Left renal cortex interstitium (tissue), 4 donors: ENCODE measurements around the gene IFNGR2. TPM values are rescaled to one million over a fixed set of nuclear protein-coding genes. Genes with fewer than 3 reads are reported as not detected.
"Not testable (repeated sequence)": the region's sequence is repeated elsewhere in the genome, so short reads cannot be mapped to it uniquely, and the experiment has no call there.

Experiments used
- DNase-seq, 4 donors: peaks; one replicate each; pipeline ENCODE4 v3.0.0-alpha.2; 2013; ENCODE audit warnings: low read depth in 4 of 4, low spot score in 2 of 4, missing footprints in 1 of 4
- polyA plus RNA-seq, 4 donors: library from polyadenylated mRNA; unstranded; fragments of 120-200 nt; gene quantifications; one replicate each; pipeline ENCODE4 v1.2.1, GENCODE V29; 2013; ENCODE audit not compliant: insufficient read length in 4 of 4

The IFNGR2 gene
- polyA plus RNA-seq, 4 donors = 70.1 to 88.0 (median 80.2) TPM

DNA sequence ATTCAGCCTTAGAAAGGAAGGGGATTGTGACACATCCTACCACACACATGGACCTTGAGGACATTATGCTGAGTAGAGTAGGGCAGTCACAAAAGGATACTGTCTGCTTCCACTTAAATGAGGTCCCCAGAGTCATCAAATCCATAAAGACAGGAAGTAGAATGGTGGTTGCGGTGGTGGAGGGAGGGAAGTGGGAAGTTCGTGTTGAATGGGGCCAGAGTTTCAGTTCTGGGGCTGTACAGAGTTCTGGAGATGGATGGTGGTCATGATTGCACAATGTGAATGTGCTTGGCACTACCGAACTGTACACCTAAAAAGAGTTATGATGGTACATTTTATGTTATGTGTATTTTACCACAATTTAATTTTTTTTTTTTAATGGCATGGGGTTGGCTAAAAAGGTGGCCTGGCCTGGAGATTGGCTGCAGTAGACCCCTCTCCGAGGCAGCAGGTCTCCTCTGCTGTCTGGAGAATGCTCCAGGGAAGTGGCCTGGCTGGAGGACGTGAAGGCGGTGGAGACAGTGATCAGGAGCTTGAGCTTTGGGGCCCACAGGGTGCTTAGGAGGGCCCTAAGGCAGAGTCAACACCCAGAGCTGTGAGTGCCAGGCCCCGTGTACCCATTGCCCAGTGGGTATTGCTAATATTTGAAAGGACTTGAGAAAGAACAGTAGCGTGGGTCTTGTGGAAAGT is 30.4 kb downstream of the IFNGR2 start:
- no peak for DNase-seq

DNA sequence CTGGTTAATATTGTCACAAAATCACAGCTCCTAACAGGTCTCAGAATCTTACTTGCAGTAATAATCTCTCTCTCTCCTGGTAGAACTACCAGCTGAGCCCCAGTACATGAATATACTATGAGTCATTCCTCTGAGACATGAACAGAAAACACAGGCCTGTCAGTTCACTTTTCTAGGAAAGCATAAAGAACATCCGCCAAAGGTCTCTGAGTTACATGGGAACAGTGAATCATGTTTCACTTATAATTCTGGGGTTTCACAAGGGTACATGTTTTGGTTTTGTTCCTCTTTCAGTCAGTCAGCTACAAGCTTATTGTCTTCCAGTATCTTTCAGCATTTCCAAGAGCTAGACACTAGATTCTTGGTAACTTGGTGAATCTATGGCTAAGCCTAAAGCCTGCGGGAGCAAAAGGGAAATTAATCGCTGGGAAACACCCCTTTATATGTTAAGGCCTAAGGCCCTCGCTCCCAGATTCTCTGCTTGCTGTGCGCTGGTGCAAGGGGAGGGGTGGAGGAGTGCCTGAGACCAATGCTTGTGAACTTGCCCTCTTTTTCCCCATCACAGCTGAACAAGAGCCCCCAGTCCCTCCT is 31.7 kb downstream of the IFNGR2 start:
- DNase-seq = no peak

DNA sequence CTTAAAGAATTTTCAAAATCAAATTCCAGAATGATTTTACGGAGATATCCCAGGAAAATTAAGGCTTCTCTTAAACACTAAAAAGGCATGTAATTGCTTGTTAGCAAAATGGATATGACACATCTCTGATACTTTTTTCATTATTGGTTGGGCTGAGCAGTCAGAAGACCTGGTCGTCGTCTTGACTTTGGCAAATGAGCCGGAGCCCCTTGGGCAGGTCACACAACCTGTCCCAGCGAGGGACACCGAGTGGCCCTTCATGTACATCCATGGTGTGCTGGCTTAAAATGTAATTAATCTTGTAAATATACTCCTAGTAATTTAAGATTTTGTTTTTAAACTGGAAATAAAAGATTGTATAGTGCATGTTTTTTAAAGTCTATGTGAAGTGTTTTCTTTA is 33.9 kb downstream of the IFNGR2 start:
- DNase-seq = no peak

DNA sequence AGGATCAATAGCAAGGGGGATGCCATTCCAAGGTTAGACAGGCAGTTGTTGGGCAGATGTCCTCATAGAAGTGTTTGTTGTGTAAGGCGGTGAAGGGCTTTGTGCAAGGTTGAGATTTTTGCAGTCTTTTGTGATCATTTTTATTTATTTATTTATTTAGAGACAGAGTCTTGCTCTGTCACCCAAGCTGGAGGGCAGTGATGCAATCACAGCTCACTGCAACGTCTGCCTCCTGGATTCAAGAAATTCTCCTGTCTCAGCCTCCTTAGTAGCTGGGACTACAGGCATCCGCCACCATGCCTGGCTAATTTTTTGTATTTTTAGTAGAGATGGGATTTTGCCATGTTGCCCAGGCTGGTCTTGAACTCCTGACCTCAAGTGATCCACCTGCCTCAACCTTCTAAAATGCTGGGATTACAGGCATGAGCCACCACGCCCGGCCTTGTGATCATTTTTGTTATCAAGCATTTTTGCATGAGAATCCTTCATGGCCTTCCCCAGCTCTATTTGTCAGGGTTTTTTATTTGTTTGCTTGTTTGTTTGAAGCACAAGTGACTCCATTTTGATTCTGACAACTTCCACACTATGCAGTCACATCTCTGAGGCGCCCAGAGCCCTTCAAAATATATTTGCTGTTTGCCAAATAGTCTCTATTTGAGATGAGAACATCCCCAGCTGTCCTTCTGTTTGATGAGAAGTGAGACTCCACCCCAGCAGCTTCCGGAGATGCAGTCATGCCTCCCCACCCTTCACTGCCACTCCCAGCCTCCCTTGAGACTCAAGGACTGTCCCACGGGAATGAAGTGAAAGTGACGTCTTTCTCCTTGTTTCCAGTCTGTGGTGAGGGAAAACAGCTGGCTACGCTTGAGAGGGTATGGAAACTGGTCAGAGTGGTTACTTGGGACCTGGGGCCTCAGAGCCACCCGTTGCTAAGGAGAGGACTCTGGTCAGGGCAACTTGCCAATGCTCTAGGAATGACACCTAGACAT is 38.6 kb downstream of the IFNGR2 start:
- DNase-seq = no peak

DNA sequence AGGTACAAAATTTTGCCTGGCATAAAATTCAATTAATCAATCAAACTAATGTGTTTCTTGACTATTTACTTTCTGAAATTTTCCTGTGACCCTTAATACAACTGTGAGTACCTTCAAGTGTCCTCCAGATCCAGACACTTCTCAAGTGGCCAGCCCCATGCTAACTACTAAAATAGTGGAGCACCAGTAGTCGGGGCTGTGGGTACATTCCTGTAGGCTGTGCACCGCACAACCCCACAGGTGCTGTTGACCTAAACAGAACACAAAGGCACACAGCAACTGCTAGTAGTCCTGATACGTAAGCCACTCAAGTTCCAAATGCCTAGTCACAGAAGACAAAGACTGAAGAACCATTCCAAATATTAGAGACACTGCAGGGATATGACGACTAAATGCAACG is 40.0 kb downstream of the IFNGR2 start:
- DNase-seq = no peak

DNA sequence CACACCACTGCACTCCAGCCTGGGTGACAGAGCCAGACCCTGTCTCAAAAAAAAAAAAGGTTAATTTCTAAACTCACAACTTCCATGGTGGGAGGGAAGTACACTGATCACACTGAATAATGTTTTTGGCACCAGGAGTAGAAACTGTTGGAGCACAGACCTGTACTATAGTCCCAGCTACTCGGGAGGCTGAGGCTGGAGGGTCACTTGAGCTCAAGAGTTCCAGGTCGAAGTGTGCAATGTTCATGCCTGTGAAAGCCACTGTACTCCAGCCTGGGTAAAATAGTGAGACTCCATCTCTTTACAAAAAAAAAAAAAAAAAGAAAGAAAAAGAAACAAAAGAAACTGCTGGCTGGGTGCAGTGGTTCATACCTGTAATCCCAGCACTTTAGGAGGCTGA is 41.3 kb downstream of the IFNGR2 start:
- DNase-seq = no peak

DNA sequence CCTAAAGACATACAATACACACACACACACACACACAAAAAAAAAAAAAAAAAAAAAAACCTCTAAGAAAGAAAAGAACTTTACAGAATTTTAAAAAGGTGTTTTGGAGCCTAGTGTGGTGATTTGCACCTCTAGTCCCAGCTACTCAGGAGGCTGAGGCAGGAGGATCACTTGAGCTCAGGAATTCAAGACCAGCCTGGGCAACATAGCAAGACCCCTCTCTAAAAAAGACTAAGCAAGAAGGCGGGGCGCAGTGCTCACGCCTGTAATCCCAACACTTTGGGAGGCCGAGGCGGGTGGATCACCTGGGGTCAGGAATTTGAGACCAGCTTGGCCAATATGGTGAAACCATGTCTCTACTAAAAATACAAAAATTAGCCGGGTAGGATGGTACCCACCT is 43.4 kb downstream of the IFNGR2 start:
- not testable (repeated sequence) for DNase-seq

DNA sequence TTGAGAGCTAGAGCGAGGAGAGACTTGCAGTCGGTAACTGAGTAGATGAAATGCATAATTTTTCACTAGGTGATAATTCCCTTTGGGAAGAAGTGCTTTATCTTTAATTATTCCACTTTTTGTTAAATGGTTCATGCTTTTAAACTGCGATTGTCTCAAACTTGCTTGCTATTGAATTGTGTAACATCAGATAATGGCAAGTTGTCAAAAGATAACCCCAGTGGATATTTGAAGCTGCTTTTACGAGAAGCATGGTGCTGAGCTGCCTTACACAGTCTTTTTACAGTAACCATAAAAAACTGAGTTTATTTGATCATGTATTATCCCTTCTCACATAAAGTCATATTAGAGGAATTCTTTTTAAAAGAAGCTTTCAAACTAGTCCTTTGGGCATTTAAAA is 46.4 kb downstream of the IFNGR2 start:
- no peak for DNase-seq

DNA sequence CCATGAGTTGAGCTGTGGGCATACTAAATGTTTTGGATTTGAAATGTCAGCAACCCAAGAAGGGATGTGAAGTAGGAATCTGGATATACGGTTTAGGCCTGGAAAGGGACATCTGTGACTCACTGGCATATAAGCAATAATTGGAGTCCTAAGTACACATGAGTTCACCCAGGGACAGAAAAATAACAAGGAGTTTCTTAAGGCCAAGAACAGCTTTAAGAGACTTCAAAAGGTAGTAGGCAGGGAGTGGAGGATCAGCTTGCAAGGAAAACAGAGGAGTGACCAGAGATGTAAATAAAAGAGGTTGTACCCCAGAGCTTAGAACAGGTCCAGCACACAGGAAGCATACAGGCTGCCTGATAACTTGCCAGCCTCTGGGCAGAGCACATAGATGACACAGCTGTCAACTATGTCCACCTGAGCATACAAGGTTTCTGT is 48.4 kb downstream of the IFNGR2 start:
- DNase-seq = peak in 1 of 4 donors; percentile 21

DNA sequence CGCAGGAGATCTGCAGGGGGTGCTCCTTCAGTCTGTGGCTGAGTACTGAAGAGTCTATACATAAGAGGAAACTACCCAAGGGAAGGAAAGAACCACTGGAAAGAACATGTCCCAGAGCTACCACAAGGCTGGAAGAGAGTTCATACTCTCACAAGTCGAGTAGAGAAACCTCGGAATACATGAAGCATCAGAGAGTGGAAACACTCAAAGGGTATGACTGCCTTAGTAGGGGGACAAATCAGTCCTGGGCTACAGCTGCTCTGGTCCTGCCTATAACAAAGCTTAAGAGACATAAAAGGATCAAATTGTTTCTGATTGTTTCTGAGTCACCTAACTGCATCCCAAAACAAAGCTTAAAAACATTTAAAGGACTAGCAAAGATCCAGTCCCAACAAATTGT is 49.1 kb downstream of the IFNGR2 start:
- no peak for DNase-seq

DNA sequence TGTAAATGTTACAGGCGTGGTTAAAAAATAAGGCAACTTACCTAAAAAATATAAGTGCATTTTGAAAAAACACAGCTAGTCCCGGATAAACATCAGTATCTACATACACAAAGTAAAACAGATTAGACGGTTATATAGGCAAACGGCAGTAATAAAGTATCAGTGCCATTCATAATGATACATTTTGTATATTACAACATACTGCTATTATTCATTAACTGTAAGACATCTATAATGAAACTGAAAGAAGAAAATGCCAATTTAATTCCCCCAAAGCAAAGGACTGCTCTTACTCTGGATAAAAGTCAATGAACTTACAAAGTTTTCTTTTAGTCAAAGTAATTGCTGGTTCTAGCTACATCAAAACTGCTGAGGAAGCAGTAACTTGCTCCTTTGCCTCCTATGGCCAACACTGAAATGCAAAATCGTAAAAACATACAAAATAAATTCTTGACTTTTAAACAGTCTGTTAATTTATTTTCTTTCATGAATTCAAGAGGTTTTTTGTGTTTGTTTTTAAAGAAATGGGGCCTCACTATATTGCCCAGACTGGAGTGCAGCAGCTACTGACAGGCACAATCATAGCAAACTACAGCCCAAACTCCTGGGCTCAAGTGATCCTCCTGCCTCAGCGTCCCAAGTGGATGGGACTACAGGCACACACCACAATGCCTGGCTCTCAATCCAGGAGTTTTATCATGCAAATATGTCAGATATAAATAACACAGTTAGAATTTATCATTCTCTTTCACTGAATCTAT is 52.7 kb downstream of the IFNGR2 start:
- DNase-seq = no peak

DNA sequence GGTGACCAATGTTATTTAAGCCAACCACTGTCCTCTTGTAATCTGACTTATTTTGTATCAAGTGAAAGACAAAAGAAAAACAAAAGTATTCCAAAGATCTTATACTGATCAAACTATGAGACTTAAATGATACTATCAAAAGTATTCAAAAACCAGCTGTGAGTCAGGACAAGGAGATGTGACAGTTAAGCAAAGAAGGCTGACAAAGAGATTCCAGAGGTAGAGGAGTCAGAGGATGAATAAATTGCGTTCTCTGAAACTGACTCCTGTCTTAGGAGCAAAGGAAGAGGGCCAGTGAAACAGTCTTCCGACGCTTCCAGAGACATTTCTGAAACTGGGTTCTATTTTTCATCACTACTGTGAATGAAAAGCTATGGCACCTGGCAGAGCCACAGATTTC is 55.6 kb downstream of the IFNGR2 start:
- no peak for DNase-seq

DNA sequence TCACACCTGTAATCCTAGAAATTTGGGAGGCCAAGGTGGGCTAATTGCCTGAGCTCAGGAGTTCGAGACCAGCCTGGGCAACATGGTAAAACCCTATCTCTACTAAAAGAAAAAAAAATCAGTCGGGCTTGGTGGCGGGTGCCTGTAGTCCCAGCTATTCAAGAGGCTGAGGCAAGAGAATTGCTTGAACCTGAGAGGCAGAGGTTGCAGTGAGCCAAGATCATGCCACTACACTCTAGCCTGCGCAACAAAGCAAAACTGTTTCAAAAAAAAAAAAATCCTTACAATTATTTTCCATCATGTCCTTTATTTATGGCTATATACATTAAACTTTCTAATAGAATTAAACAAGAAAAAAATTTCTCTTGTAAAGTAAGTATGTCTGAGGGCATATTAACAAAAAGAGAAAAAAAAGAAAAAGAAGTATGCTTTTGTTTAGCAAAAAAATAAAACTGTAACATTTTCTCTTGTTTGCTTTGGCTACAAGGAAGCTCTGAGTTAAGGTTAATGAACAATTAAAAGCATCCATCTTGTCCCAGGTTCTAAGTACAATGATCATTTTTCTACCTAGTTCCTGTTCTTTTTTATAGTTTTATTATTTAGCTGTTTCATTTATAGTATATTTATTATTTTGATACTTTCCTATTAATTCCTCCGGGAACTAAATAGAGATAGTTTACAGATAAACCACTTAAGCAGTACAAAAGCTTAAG is 58.5 kb downstream of the IFNGR2 start:
- no peak for DNase-seq

DNA sequence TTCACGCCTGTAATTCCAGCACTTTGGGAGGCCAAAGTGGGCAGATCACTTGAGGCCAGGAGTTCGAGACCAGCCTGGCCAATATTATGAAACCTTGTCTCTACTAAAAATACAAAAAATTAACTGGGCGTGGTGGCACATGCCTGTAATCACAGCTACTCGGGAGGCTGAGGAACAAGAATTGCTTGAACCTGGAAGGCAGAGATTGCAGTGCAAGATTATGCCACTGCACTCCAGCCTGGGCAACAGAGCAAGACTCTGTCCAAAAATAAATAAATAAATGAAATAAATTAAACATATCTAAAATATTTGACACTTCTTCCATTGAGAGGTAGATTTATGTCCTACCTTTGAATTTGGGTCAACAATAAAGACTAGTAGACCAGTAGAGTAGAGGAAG is 66.0 kb downstream of the IFNGR2 start:
- not testable (repeated sequence) for DNase-seq

DNA sequence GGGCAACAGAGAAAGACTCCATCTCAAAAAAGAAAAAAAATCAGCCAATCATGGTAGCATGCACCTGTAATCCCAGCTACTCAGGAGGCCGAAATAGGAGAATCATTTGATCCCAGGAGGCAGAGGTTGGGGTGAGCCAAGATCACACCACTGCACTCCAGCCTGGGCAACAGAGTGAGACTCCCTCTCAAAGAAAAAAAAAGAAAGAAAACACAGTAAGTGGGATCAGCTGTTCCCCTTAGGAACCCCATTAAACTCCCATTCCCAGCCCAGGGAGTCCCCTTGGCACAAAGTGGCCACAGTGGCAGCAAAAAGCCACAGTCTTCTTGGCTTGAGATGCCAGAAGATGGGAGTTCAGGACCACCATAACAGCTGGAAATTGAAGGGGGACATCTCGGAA is 67.5 kb downstream of the IFNGR2 start:
- no peak for DNase-seq

DNA sequence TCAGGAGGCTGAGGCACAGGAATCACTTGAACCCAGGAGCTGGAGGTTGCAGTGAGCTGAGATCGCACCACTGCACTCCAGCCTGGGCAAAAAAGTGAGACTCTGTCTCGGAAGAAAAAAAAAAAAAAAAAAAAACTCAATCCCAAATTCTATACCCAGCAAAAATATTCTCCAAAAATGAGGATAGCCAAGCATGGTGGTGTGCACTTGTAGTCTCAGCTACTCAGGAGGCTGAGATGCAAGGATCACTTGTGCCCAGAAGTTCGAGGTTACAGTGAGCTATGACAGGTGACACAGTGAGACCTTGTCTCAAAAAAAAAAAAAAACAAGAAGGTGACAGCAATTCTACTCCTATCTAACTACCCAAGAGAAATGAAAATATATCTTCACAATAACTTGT is 70.1 kb downstream of the IFNGR2 start:
- no peak for DNase-seq

DNA sequence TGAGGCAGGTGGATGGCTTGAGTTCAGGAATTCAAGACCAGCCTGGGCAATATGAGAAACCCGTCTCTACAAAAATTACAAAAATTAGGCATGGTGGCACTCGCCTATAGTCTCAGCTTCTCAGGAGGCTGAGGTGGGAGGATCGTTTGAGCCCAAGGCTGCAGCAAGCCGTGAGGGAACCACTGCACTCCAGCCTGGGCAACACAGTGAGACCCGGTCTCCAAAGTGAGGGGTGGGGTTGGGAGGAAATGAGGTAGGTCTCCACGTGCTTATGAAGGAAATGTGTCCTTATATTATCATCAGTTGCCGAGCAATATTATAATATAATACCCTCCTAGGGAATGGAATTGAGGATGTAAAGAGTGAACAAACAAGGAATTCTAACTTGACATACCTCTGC is 73.9 kb downstream of the IFNGR2 start:
- no peak for DNase-seq

DNA sequence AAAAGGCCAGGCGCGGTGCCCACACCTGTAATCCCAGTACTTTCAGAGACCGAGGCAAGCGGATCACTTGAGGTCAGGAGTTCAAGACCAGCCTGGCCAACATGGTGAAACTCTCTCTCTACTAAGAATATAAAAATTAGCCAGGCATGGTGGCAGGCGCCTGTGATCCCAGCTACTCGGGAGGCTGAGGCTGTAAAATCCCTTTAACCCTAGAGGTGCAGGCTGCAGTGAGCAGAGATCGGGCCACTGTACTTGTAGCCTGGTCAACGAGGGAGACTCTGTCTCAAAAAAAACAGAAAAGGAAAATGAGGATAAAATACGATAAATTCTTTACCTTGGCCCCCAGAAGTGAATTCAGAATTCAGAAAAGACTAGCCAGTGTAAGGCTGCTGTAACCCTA is 75.0 kb downstream of the IFNGR2 start:
- no peak for DNase-seq

DNA sequence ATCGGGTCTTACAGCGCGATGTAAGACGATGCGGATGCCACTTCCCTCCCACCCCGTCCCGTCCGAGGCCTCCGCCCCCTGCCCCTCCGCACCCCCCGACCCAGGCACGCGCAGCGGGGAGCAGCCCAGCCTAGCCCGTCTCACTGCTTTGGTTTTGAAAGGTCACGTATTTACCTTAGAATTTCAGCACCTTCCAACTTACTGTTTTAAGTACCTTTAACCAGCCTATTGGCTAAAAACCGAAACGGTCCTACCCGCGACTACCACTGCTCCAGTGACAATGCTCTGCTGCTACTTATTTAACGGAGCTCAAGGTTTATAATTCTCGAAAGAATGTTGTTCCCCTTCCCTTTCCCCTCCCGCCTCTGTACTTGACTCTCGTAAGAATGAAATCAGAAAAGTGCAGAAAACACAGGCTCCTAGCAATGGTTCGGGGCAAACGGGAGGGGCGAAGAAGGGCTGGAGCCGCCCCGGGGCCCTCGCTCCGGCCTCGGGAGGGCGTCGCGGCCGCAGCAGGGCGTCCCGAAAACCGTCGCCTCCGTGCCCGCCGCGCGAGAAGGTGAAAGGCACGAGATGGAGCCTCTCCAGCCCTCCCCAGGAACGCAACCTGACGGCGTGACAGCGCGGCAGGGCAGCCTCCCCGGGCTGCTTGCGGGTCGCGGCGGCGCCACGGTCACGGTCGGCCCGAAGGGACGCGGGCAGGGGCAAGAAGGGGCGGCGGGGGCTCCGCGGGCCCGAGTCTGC is 75.9 kb downstream of the IFNGR2 start:
- DNase-seq = peak in 3 of 4 donors; percentile 34 to 47 (median 35)
